ENCODE results near the gene EXOC4.

DNA sequence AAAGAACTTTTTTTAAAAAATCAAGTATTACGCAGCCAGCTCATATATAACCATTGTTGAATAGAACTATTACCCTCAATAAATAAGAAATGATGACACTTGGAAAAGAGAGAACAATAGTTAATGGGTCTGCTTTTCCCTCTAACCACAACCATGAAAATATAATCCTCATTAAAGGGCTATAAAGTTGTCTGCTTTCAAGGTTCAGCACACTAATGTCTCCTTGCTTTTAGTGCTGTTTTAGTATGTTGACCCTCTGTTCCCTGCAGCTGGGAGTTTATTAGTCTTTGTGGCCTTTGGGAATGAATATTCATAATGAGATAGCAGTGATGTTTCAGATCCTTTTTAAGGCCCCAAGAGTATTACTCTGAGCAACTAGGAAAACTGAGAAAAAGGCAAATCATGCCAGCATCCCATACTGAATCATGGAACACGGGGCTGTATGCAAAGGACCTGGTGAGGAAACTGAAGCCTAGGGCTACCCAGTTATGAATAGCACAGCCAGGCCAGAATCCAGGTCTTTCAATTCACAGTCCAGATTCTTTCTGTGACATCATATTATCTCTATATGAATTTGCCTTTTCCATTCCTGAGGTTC is 542.3 kb downstream of the EXOC4 start:
- TF ChIP-seq, protein P1, sequence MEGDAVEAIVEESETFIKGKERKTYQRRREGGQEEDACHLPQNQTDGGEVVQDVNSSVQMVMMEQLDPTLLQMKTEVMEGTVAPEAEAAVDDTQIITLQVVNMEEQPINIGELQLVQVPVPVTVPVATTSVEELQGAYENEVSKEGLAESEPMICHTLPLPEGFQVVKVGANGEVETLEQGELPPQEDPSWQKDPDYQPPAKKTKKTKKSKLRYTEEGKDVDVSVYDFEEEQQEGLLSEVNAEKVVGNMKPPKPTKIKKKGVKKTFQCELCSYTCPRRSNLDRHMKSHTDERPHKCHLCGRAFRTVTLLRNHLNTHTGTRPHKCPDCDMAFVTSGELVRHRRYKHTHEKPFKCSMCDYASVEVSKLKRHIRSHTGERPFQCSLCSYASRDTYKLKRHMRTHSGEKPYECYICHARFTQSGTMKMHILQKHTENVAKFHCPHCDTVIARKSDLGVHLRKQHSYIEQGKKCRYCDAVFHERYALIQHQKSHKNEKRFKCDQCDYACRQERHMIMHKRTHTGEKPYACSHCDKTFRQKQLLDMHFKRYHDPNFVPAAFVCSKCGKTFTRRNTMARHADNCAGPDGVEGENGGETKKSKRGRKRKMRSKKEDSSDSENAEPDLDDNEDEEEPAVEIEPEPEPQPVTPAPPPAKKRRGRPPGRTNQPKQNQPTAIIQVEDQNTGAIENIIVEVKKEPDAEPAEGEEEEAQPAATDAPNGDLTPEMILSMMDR (IDR thresholded peaks at IDR 0.05): no peak
- TF ChIP-seq POLR2A (IDR thresholded peaks at IDR 0.05): no peak

Data from ovary (tissue), 3 donors.